Tibial artery (tissue), 4 donors: ENCODE results near the gene ACSS1.
A peak's percentile ranks its signal among the peaks of the same experiment; 100 is the strongest.

Experiments used
- DNase-seq, 2 donors: peaks; one replicate each; pipeline ENCODE4 v3.0.0-alpha.2; 2019
- H3K27ac ChIP-seq, 2 donors: fragments of 200-600 bp; sonication (generic) in 1 of 2; 1 replicate in 1 of 2; 2 replicates in 1 of 2; pipeline ENCODE4 v1.5.1; 2018 to 2019; ENCODE audit warnings: mild to moderate bottlenecking in 1 of 2
- H3K27me3 ChIP-seq, 2 donors: fragments of 200-600 bp; sonication (generic) in 1 of 2; one replicate each; pipeline versions ENCODE4 v1.5.1 to v1.6.0; 2016 to 2019
- H3K36me3 ChIP-seq, 3 donors: fragments of 200-600 bp; sonication (generic) in 2 of 3; one replicate each; pipeline ENCODE4 v1.5.1; 2016 to 2019; ENCODE audit warnings: mild to moderate bottlenecking in 2 of 3
- H3K4me1 ChIP-seq, 4 donors: fragments of 200-600 bp; sonication (generic) in 2 of 4; 1 replicate in 3 of 4; 2 replicates in 1 of 4; pipeline ENCODE4 v1.5.1; 2016 to 2019
- H3K4me3 ChIP-seq, 2 donors: fragments of 200-600 bp; sonication (generic) in 1 of 2; 1 replicate in 1 of 2; 2 replicates in 1 of 2; pipeline ENCODE4 v1.5.1; 2018 to 2019; ENCODE audit warnings: mild to moderate bottlenecking in 2 of 2
- H3K9me3 ChIP-seq, 3 donors: fragments of 200-600 bp; sonication (generic) in 1 of 3; one replicate each; pipeline ENCODE4 v1.5.1; 2016 to 2019
- CTCF ChIP-seq, 2 experiments: fragments of 200-600 bp in 1 of 2; fragments of 450-650 bp in 1 of 2; IDR thresholded peaks; one replicate each; pipeline ENCODE4 v1.5.1; 2017 to 2019; ENCODE audit warnings: antibody characterized with exemption in 2 of 2, mild to moderate bottlenecking in 1 of 2, moderate library complexity in 1 of 2
- intact Hi-C: fragments of 100-400 bp; cut with DNase I; formaldehyde crosslinking; loops from one replicate; pipeline ENCODE4 v1.15.0; 2023; ENCODE audit warnings: low total_unique reads

Gene ACSS1

GRCh38 chr20:25046181-25046641 is 11.7 kb downstream of the ACSS1 start:
- H3K4me1 ChIP-seq = peaks cover 9 to 98% (median 90%) of the 10 kb centered on the region in 4 donors
- H3K9me3 ChIP-seq = no peaks in the 10 kb centered on the region
- peak in 1 of 2 donors; percentile 68 for DNase-seq

GRCh38 chr20:25045343-25045712 is 12.6 kb downstream of the ACSS1 start:
- H3K4me3 ChIP-seq = no peak overlapping the region
- TF ChIP-seq CTCF (IDR thresholded peaks at IDR 0.05) = no peak
- H3K36me3 ChIP-seq = peaks cover 8 to 30% (median 16%) of the 10 kb centered on the region in 3 donors
- peaks cover 7 to 98% (median 90%) of the 10 kb centered on the region in 4 donors for H3K4me1 ChIP-seq
- H3K9me3 ChIP-seq = no peaks in the 10 kb centered on the region
- no peaks in the 10 kb centered on the region for H3K27me3 ChIP-seq
- intact Hi-C loops = no loop called here
- H3K27ac ChIP-seq = peak overlapping the region; percentile 51 to 85
- peak in 1 of 2 donors; percentile 60 for DNase-seq

More at GRCh38 chr20:25046181-25046641, 11.7 kb downstream of the ACSS1 start:
- Histone ChIP-seq H3K27ac (peak overlapping the region; percentile 51 to 85), H3K36me3 (peaks cover 8 to 30% (median 16%) of the 10 kb centered on the region in 3 donors), H3K27me3 (no peaks in the 10 kb centered on the region), H3K4me3 (no peak overlapping the region)
- TF ChIP-seq CTCF (IDR thresholded peaks at IDR 0.05) = no peak
- intact Hi-C loops = no loop called here

- Histone ChIP-seq H3K27ac (peak overlapping the region; percentile 51 to 85), H3K4me3 (no peak overlapping the region), H3K27me3 (no peaks in the 10 kb centered on the region), H3K36me3 (peaks cover 8 to 30% (median 16%) of the 10 kb centered on the region in 3 donors), H3K9me3 (no peaks in the 10 kb centered on the region), H3K4me1 (peaks cover 7 to 98% (median 90%) of the 10 kb centered on the region in 4 donors)
- intact Hi-C loops = no loop called here
- no peak for TF ChIP-seq CTCF (IDR thresholded peaks at IDR 0.05)
- DNase-seq = peak in 1 of 2 donors; percentile 86
Observed at GRCh38 chr20:25044660-25045342, 13.1 kb downstream of the ACSS1 start.

GRCh38 chr20:25044261-25044560 is 13.7 kb downstream of the ACSS1 start:
- TF ChIP-seq CTCF (IDR thresholded peaks at IDR 0.05) = no peak
- Histone ChIP-seq H3K27me3 (no peaks in the 10 kb centered on the region), H3K27ac (peak overlapping the region; percentile 51 to 85), H3K36me3 (peaks cover 8 to 30% (median 16%) of the 10 kb centered on the region in 3 donors), H3K4me1 (peaks cover 7 to 98% (median 90%) of the 10 kb centered on the region in 4 donors), H3K4me3 (no peak overlapping the region), H3K9me3 (no peaks in the 10 kb centered on the region)
- intact Hi-C loops = no loop called here
- no peak for DNase-seq

GRCh38 chr20:25043499-25044260 is 14.3 kb downstream of the ACSS1 start:
- no peak overlapping the region for H3K4me3 ChIP-seq
- H3K36me3 ChIP-seq = peaks cover 8 to 30% (median 16%) of the 10 kb centered on the region in 3 donors
- no peaks in the 10 kb centered on the region for H3K27me3 ChIP-seq
- DNase-seq = peak in 1 of 2 donors; percentile 48
- peaks cover 11 to 98% (median 91%) of the 10 kb centered on the region in 4 donors for H3K4me1 ChIP-seq
- H3K9me3 ChIP-seq = no peaks in the 10 kb centered on the region
- TF ChIP-seq CTCF (IDR thresholded peaks at IDR 0.05) = no peak
- H3K27ac ChIP-seq = peak overlapping the region; percentile 51 to 85
- intact Hi-C loops = no loop called here
